Lower leg skin (tissue), 4 donors: Measurements from ENCODE around the gene C6orf136. TPM values are rescaled to one million over a fixed set of nuclear protein-coding genes. Genes with fewer than 3 reads are reported as not detected.

Experiments
- DNase-seq, 2 donors: peaks; one replicate each; pipeline ENCODE4 v3.0.0-alpha.2; 2019; ENCODE audit warnings: low spot score in 2 of 2
- H3K4me3 ChIP-seq: fragments of 200-600 bp; sonication (generic); 2 replicates; pipeline ENCODE4 v1.5.1; 2017; ENCODE audit warnings: mild to moderate bottlenecking, low read depth; ENCODE audit not compliant: poor library complexity, severe bottlenecking
- CTCF ChIP-seq, 3 donors: fragments of 450-650 bp; IDR thresholded peaks; one replicate each; pipeline ENCODE4 v1.5.1; 2016; ENCODE audit warnings: antibody characterized with exemption in 3 of 3, mild to moderate bottlenecking in 3 of 3, moderate library complexity in 2 of 3
- POLR2A ChIP-seq, 2 donors: fragments of 450-650 bp; IDR thresholded peaks; one replicate each; pipeline ENCODE4 v1.6.1; 2016 to 2017; ENCODE audit warnings: antibody characterized with exemption in 2 of 2, mild to moderate bottlenecking in 1 of 2, moderate library complexity in 1 of 2
- WGBS, 2 donors: methylation state at CpG; one replicate each; pipeline ENCODE4 v1.1.5; 2018; 5-methylcytosine and 5-hydroxymethylcytosine counted together
- intact Hi-C: fragments of 100-400 bp; cut with DNase I; formaldehyde crosslinking; loops from one replicate; pipeline ENCODE4 v1.15.0; 2023; ENCODE audit warnings: low total_unique reads
- total RNA-seq, 4 donors: library from RNA; depleted of rRNA; stranded (reverse); fragments of >200 nt; gene quantifications; one replicate each; pipeline ENCODE4 v1.1.0, GENCODE V29; 2016

C6orf136 gene
- total RNA-seq, 4 donors from 2014 or later, result 9.6 to 31.9 (median 13.9) TPM

- intact Hi-C loops, result no loop called here
- peak; percentile 87 to 96 for DNase-seq
- WGBS, 2 donors, result 0 to 1% methylated on average over 34 to 40 of the region's 40 CpGs
- H3K4me3 ChIP-seq, result peak within 1 kb of the TSS; percentile 54
- TF ChIP-seq CTCF (IDR thresholded peaks at IDR 0.05), result no peak
- no peak for TF ChIP-seq POLR2A (IDR thresholded peaks at IDR 0.05)
Observed at GRCh38 chr6:30690403-30691207, 43.7 kb downstream of the C6orf136 start, which contains the start of gene NRM. NRM (minus strand) TSS chr6:30690984; CDS start chr6:30690974, 10 bp downstream.

- no peak for TF ChIP-seq CTCF (IDR thresholded peaks at IDR 0.05)
- no peak for TF ChIP-seq POLR2A (IDR thresholded peaks at IDR 0.05)
- 14 to 15% methylated on average over 8 of the region's 8 CpGs for WGBS, 2 donors
- no peak for DNase-seq
- intact Hi-C loops, result no loop called here
- H3K4me3 ChIP-seq, result peak overlapping the region; percentile 54
Observed at GRCh38 chr6:30691208-30691847, 44.4 kb downstream of the C6orf136 start.

GRCh38 chr6:30696432-30696831, 49.5 kb downstream of the C6orf136 start:
- whole genome bisulfite sequencing, 2 donors, result 96% methylated on average over 5 of the region's 5 CpGs
- no peak overlapping the region for H3K4me3 ChIP-seq
- intact Hi-C loops, result no loop called here
- DNase-seq, result no peak
- TF ChIP-seq CTCF (IDR thresholded peaks at IDR 0.05) (no peak), POLR2A (IDR thresholded peaks at IDR 0.05) (no peak)

GRCh38 chr6:30700340-30700739, 53.4 kb downstream of the C6orf136 start:
- intact Hi-C loops, result no loop called here
- WGBS, 2 donors, result 44 to 49% methylated on average over 4 of the region's 4 CpGs
- TF ChIP-seq POLR2A (IDR thresholded peaks at IDR 0.05), result no peak
- TF ChIP-seq CTCF (IDR thresholded peaks at IDR 0.05), result no peak
- no peak for DNase-seq
- no peak overlapping the region for H3K4me3 ChIP-seq

Other genes starting within 250 kb of the C6orf136 start
- 100 to 1,000 TPM; 685 to 929 (median 835) TPM for gene HLA-E, start 157.6 kb upstream of the C6orf136 start, total RNA-seq
- 10 to 100 TPM; 30.4 to 39.6 (median 33.4) TPM for gene GNL1, start 90.6 kb upstream of the C6orf136 start, total RNA-seq
- gene PRR3, start 89.8 kb upstream of the C6orf136 start, total RNA-seq, result 10 to 100 TPM in 2 of 4 donors, 1 to 10 TPM in 2; 4.5 to 14.0 (median 8.5) TPM
- gene ABCF1, start 75.7 kb upstream of the C6orf136 start, total RNA-seq, result 10 to 100 TPM; 39.3 to 57.7 (median 47.1) TPM
- 10 to 100 TPM; 32.5 to 61.5 (median 49.4) TPM for gene PPP1R10, start 29.9 kb upstream of the C6orf136 start, total RNA-seq
- gene MRPS18B, start 29.3 kb upstream of the C6orf136 start, total RNA-seq, result 10 to 100 TPM; 57.2 to 64.8 (median 62.2) TPM
- 1 to 10 TPM; 1.9 to 7.8 (median 5.6) TPM for gene ATAT1, start 20.3 kb upstream of the C6orf136 start, total RNA-seq
- 10 to 100 TPM; 25.0 to 37.0 (median 32.9) TPM for gene DHX16, start 25.9 kb downstream of the C6orf136 start, total RNA-seq
- 10 to 100 TPM; 23.6 to 34.1 (median 27.3) TPM for gene PPP1R18, start 39.5 kb downstream of the C6orf136 start, total RNA-seq
- 1 to 10 TPM; 4.3 to 6.9 (median 6.1) TPM for gene NRM, start 43.9 kb downstream of the C6orf136 start, total RNA-seq
- gene MDC1, start 70.1 kb downstream of the C6orf136 start, total RNA-seq, result 10 to 100 TPM in 1 of 4 donors, 1 to 10 TPM in 3; 9.7 to 21.4 (median 9.8) TPM
- gene TUBB, start 73.2 kb downstream of the C6orf136 start, total RNA-seq, result 100 to 1,000 TPM; 119 to 179 (median 156) TPM
- 10 to 100 TPM; 40.2 to 64.1 (median 42.5) TPM for gene FLOT1, start 95.6 kb downstream of the C6orf136 start, total RNA-seq
- gene IER3, start 97.4 kb downstream of the C6orf136 start, total RNA-seq, result 10 to 100 TPM; 20.9 to 56.5 (median 33.3) TPM
- gene DDR1, start 237.4 kb downstream of the C6orf136 start, total RNA-seq, result 100 to 1,000 TPM; 140 to 221 (median 194) TPM